Heart left ventricle (tissue), 13 donors: ENCODE measurements around the gene TMEM217.

ENCODE experiments used
- POLR2A ChIP-seq, 2 donors: fragments of 450-650 bp; IDR thresholded peaks; one replicate each; pipeline ENCODE4 v1.6.1; 2017; ENCODE audit warnings: antibody characterized with exemption in 2 of 2, mild to moderate bottlenecking in 2 of 2, moderate library complexity in 2 of 2
- TF ChIP-seq, protein P1 (sequence below), 12 donors: fragments of 200-600 bp; sonication (generic) in 4 of 12; IDR thresholded peaks; one replicate each; pipeline versions ENCODE4 v1.5.0 to v1.8.0; 2018 to 2022; ENCODE audit warnings: antibody characterized with exemption in 12 of 12, mild to moderate bottlenecking in 5 of 12
- donor health status: ischemic (EF 13 %, LVEDD 7.1; RV severe dilation, severe dysfunction).
- donor health status: DM: no; HTN: yes; CAD: no.
- donor health status: DM: no; HTN: no; CAD: no.
- donor health status: ischemic (EF 25% LVEDD 6.9; RV normal size, moderate dysfunction).
- donor health status: ischemic (EF 25% LVEDD 5.7; RV mildly dilated, moderate dysfunction).
- donor health status: ischemic (EF 35%, LVEDD 5.7; RV mildly dilated, moderate dysfunction).
- donor health status: nonischemic (EF 11% LVEDD 7.7; RV severe dilation, severe dysfunction).
- donor health status: DM: yes; HTN: yes; CAD: no.
- donor health status: PGD.
- donor health status: ischemic (EF 29% LVEDD 5.4; RV normal size, mild dysfunction).
- donor health status: nonischemic (EF 23%, LVEDD 6.1; RV moderate dilation, normal function).

- TF ChIP-seq, protein P1, sequence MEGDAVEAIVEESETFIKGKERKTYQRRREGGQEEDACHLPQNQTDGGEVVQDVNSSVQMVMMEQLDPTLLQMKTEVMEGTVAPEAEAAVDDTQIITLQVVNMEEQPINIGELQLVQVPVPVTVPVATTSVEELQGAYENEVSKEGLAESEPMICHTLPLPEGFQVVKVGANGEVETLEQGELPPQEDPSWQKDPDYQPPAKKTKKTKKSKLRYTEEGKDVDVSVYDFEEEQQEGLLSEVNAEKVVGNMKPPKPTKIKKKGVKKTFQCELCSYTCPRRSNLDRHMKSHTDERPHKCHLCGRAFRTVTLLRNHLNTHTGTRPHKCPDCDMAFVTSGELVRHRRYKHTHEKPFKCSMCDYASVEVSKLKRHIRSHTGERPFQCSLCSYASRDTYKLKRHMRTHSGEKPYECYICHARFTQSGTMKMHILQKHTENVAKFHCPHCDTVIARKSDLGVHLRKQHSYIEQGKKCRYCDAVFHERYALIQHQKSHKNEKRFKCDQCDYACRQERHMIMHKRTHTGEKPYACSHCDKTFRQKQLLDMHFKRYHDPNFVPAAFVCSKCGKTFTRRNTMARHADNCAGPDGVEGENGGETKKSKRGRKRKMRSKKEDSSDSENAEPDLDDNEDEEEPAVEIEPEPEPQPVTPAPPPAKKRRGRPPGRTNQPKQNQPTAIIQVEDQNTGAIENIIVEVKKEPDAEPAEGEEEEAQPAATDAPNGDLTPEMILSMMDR (IDR thresholded peaks at IDR 0.05), result no peak
- TF ChIP-seq POLR2A (IDR thresholded peaks at IDR 0.05), result no peak
Observed at GRCh38 chr6:37275350-37275749, 17.4 kb upstream of the TMEM217 start.
